Measurements from ENCODE around the gene AIF1L. TPM values are rescaled to one million over a fixed set of nuclear protein-coding genes. Genes with fewer than 3 reads are reported as not detected.

Gene AIF1L
- total RNA-seq, result 2.6 and 7.7 TPM in 2 replicates

- FAIRE-seq (no peak), DNase-seq (ENCODE audit: low read depth) (no peak)
- Histone ChIP-seq H3K27me3 (ENCODE audit: control insufficient read depth, insufficient read depth, low read length) (peaks cover 9% of the 10 kb centered on the region), H3K36me3 (ENCODE audit: control insufficient read depth, insufficient read depth, low read length) (no peaks in the 10 kb centered on the region), H3K4me3 (ENCODE audit: low read depth, low read length) (peak within 1 kb of the TSS; percentile 32)
- TF ChIP-seq CTCF (IDR thresholded peaks at IDR 0.05; ENCODE audit: insufficient read depth, low read length, severe bottlenecking), result no peak
These were observed at the start of gene AIF1L for GRCh38 chr9:131096269-131097125. Gene AIF1L (plus strand): TSS chr9:131096531. CDS start chr9:131096630, 99 bp downstream.

- H3K27me3 ChIP-seq (ENCODE audit: control insufficient read depth, insufficient read depth, low read length), result no peaks in the 10 kb centered on the region
- DNase-seq (ENCODE audit: low read depth) (peak; percentile 11), FAIRE-seq (no peak)
- H3K4me3 ChIP-seq (ENCODE audit: low read depth, low read length), result no peak overlapping the region
- H3K36me3 ChIP-seq (ENCODE audit: control insufficient read depth, insufficient read depth, low read length), result no peaks in the 10 kb centered on the region
- peak; percentile 98 for TF ChIP-seq CTCF (IDR thresholded peaks at IDR 0.05; ENCODE audit: insufficient read depth, low read length, severe bottlenecking)
These were observed 49.6 kb upstream of the AIF1L start for GRCh38 chr9:131046581-131047202.

GRCh38 chr9:131048332-131048731, 48.0 kb upstream of the AIF1L start:
- no peaks in the 10 kb centered on the region for H3K36me3 ChIP-seq (ENCODE audit: control insufficient read depth, insufficient read depth, low read length)
- no peak overlapping the region for H3K4me3 ChIP-seq (ENCODE audit: low read depth, low read length)
- H3K27me3 ChIP-seq (ENCODE audit: control insufficient read depth, insufficient read depth, low read length), result no peaks in the 10 kb centered on the region
- DNase-seq (ENCODE audit: low read depth) (no peak), FAIRE-seq (no peak)
- TF ChIP-seq CTCF (IDR thresholded peaks at IDR 0.05; ENCODE audit: insufficient read depth, low read length, severe bottlenecking), result no peak

- TF ChIP-seq CTCF (IDR thresholded peaks at IDR 0.05; ENCODE audit: insufficient read depth, low read length, severe bottlenecking), result no peak
- DNase-seq (ENCODE audit: low read depth), result no peak
- Histone ChIP-seq H3K4me3 (ENCODE audit: low read depth, low read length) (no peak overlapping the region), H3K36me3 (ENCODE audit: control insufficient read depth, insufficient read depth, low read length) (no peaks in the 10 kb centered on the region), H3K27me3 (ENCODE audit: control insufficient read depth, insufficient read depth, low read length) (no peaks in the 10 kb centered on the region)
- no peak for FAIRE-seq
These were observed 47.5 kb upstream of the AIF1L start for GRCh38 chr9:131048820-131049219.

- Histone ChIP-seq H3K4me3 (ENCODE audit: low read depth, low read length) (no peak overlapping the region), H3K27me3 (ENCODE audit: control insufficient read depth, insufficient read depth, low read length) (no peaks in the 10 kb centered on the region), H3K36me3 (ENCODE audit: control insufficient read depth, insufficient read depth, low read length) (no peaks in the 10 kb centered on the region)
- no peak for TF ChIP-seq CTCF (IDR thresholded peaks at IDR 0.05; ENCODE audit: insufficient read depth, low read length, severe bottlenecking)
- DNase-seq (ENCODE audit: low read depth) (no peak), FAIRE-seq (no peak)
These were observed 46.3 kb upstream of the AIF1L start for GRCh38 chr9:131049829-131050715.
